NCI-H82 (cell line): Measurements from ENCODE around the gene ATP1A1.

Experiments used
- DNase-seq: peaks from one replicate; lab custom pipeline; 2025; lab: John Stamatoyannopoulos, UW

Gene ATP1A1

GRCh38 chr1:116391185-116391584 is 18.1 kb downstream of the ATP1A1 start:
- no peak for DNase-seq

- DNase-seq: no peak
Observed at GRCh38 chr1:116392717-116393404, 19.8 kb downstream of the ATP1A1 start.

- no peak for DNase-seq
Observed at GRCh38 chr1:116393792-116394191, 20.7 kb downstream of the ATP1A1 start.

GRCh38 chr1:116394270-116394669 is 21.2 kb downstream of the ATP1A1 start:
- no peak for DNase-seq

- no peak for DNase-seq
Observed at GRCh38 chr1:116396769-116397168, 23.7 kb downstream of the ATP1A1 start.

- no peak for DNase-seq
Observed at GRCh38 chr1:116397728-116398127, 24.7 kb downstream of the ATP1A1 start.

GRCh38 chr1:116400780-116401179 is 27.7 kb downstream of the ATP1A1 start:
- no peak for DNase-seq

GRCh38 chr1:116401646-116402176 is 28.7 kb downstream of the ATP1A1 start:
- DNase-seq: no peak

GRCh38 chr1:116402333-116402732 is 29.3 kb downstream of the ATP1A1 start:
- no peak for DNase-seq

GRCh38 chr1:116403496-116404136 is 30.6 kb downstream of the ATP1A1 start:
- DNase-seq: no peak

GRCh38 chr1:116404699-116405098 is 31.7 kb downstream of the ATP1A1 start:
- DNase-seq: no peak

- DNase-seq: no peak
Observed at GRCh38 chr1:116405241-116406135, 32.4 kb downstream of the ATP1A1 start.

GRCh38 chr1:116407033-116407432 is 34.0 kb downstream of the ATP1A1 start:
- DNase-seq: no peak

- DNase-seq: no peak
Observed at GRCh38 chr1:116408193-116408592, 35.1 kb downstream of the ATP1A1 start.

GRCh38 chr1:116408803-116409720 is 36.0 kb downstream of the ATP1A1 start:
- no peak for DNase-seq

GRCh38 chr1:116409751-116410191 is 36.7 kb downstream of the ATP1A1 start:
- no peak for DNase-seq

GRCh38 chr1:116411784-116412479 is 38.9 kb downstream of the ATP1A1 start:
- DNase-seq: no peak

GRCh38 chr1:116412480-116412798 is 39.4 kb downstream of the ATP1A1 start:
- DNase-seq: no peak

GRCh38 chr1:116412898-116413297 is 39.9 kb downstream of the ATP1A1 start:
- DNase-seq: no peak

GRCh38 chr1:116413414-116413813 is 40.4 kb downstream of the ATP1A1 start:
- no peak for DNase-seq

- DNase-seq: no peak
Observed at GRCh38 chr1:116414364-116414763, 41.3 kb downstream of the ATP1A1 start.
